Stimulated activated naive CD8-positive, alpha-beta T cell treated with anti-CD3 and anti-CD28 coated beads, Interleukin-15, amount 100 ng/mL, for 72 hours (primary cell): ENCODE data around the gene OCRL.

Experiments used
- ATAC-seq: fragments of 150-1000 bp; cut with Tn5 transposase; 2 replicates; pipeline ENCODE4 v1.10.0; 2021; ENCODE audit warnings: mild to moderate bottlenecking, moderate library complexity
- DNase-seq, 2 donors: peaks; one replicate each; pipeline ENCODE4 v3.0.0; 2021 to 2022
- H3K27ac Mint-ChIP-seq, 2 donors: one replicate each; pipeline ENCODE4 v1.8.0; 2022; ENCODE audit warnings: mild to moderate bottlenecking in 2 of 2, mixed read lengths in 2 of 2, moderate library complexity in 2 of 2
- H3K27me3 Mint-ChIP-seq: one replicate; pipeline ENCODE4 v1.8.0; 2022; ENCODE audit warnings: mixed read lengths
- H3K4me1 Mint-ChIP-seq: one replicate; pipeline ENCODE4 v1.8.0; 2022; ENCODE audit warnings: mild to moderate bottlenecking, mixed read lengths
- H3K4me3 Mint-ChIP-seq, 2 donors: one replicate each; pipeline ENCODE4 v1.8.0; 2022; ENCODE audit warnings: mild to moderate bottlenecking in 2 of 2, mixed read lengths in 2 of 2, moderate library complexity in 1 of 2
- H3K9me3 Mint-ChIP-seq, 2 donors: one replicate each; pipeline ENCODE4 v1.8.0; 2022; ENCODE audit warnings: mixed read lengths in 2 of 2

Gene OCRL

GRCh38 chrX:129540068-129540653 is at the start of gene OCRL:
Gene OCRL (plus strand): TSS chrX:129540259. CDS start chrX:129540440, 181 bp downstream.
- DNase-seq, result peak; percentile 47 to 61
- H3K4me1 Mint-ChIP-seq, result peaks cover 7% of the 10 kb centered on the region
- peak within 1 kb of the TSS in 1 of 2 donors; percentile 55 for H3K27ac Mint-ChIP-seq

GRCh38 chrX:129490330-129490729 is 49.7 kb upstream of the OCRL start:
- Mint-ChIP-seq H3K27ac (no peak overlapping the region), H3K4me3 (no peak overlapping the region), H3K27me3 (no peaks in the 10 kb centered on the region), H3K4me1 (no peaks in the 10 kb centered on the region), H3K9me3 (no peaks in the 10 kb centered on the region)
- no peak for ATAC-seq
- DNase-seq, result no peak

More at GRCh38 chrX:129540068-129540653, at the start of gene OCRL:
- H3K9me3 Mint-ChIP-seq, result no peaks in the 10 kb centered on the region
- peak; percentile 88 for ATAC-seq
- H3K4me3 Mint-ChIP-seq, result peak within 1 kb of the TSS; percentile 76
- no peaks in the 10 kb centered on the region for H3K27me3 Mint-ChIP-seq

- Mint-ChIP-seq H3K4me1 (no peaks in the 10 kb centered on the region), H3K27ac (no peak overlapping the region), H3K27me3 (no peaks in the 10 kb centered on the region), H3K9me3 (no peaks in the 10 kb centered on the region), H3K4me3 (no peak overlapping the region)
- ATAC-seq (no peak), DNase-seq (no peak)
Observed at GRCh38 chrX:129493643-129494042, 46.4 kb upstream of the OCRL start.

GRCh38 chrX:129494887-129495286 is 45.2 kb upstream of the OCRL start:
- H3K27me3 Mint-ChIP-seq, result no peaks in the 10 kb centered on the region
- ATAC-seq, result no peak
- no peaks in the 10 kb centered on the region for H3K9me3 Mint-ChIP-seq
- H3K27ac Mint-ChIP-seq, result no peak overlapping the region
- DNase-seq, result no peak
- H3K4me3 Mint-ChIP-seq, result no peak overlapping the region
- H3K4me1 Mint-ChIP-seq, result no peaks in the 10 kb centered on the region

GRCh38 chrX:129495900-129496299 is 44.2 kb upstream of the OCRL start:
- no peak overlapping the region for H3K4me3 Mint-ChIP-seq
- no peaks in the 10 kb centered on the region for H3K4me1 Mint-ChIP-seq
- ATAC-seq (no peak), DNase-seq (no peak)
- H3K9me3 Mint-ChIP-seq, result no peaks in the 10 kb centered on the region
- H3K27ac Mint-ChIP-seq, result no peak overlapping the region
- H3K27me3 Mint-ChIP-seq, result no peaks in the 10 kb centered on the region

GRCh38 chrX:129496625-129497024 is 43.4 kb upstream of the OCRL start:
- Mint-ChIP-seq H3K4me1 (no peaks in the 10 kb centered on the region), H3K4me3 (no peak overlapping the region), H3K27me3 (no peaks in the 10 kb centered on the region), H3K9me3 (no peaks in the 10 kb centered on the region), H3K27ac (no peak overlapping the region)
- DNase-seq, result no peak
- ATAC-seq, result no peak

GRCh38 chrX:129497146-129497843 is 42.8 kb upstream of the OCRL start:
- Mint-ChIP-seq H3K27ac (no peak overlapping the region), H3K4me1 (no peaks in the 10 kb centered on the region), H3K27me3 (no peaks in the 10 kb centered on the region), H3K9me3 (no peaks in the 10 kb centered on the region), H3K4me3 (no peak overlapping the region)
- no peak for DNase-seq
- no peak for ATAC-seq

- no peaks in the 10 kb centered on the region for H3K4me1 Mint-ChIP-seq
- no peak for DNase-seq
- H3K27me3 Mint-ChIP-seq, result no peaks in the 10 kb centered on the region
- H3K9me3 Mint-ChIP-seq, result no peaks in the 10 kb centered on the region
- no peak overlapping the region for H3K27ac Mint-ChIP-seq
- no peak overlapping the region for H3K4me3 Mint-ChIP-seq
- ATAC-seq, result no peak
Observed at GRCh38 chrX:129510331-129510730, 29.7 kb upstream of the OCRL start.

GRCh38 chrX:129511689-129512088 is 28.4 kb upstream of the OCRL start:
- ATAC-seq, result no peak
- H3K27ac Mint-ChIP-seq, result no peak overlapping the region
- no peaks in the 10 kb centered on the region for H3K4me1 Mint-ChIP-seq
- H3K27me3 Mint-ChIP-seq, result no peaks in the 10 kb centered on the region
- H3K4me3 Mint-ChIP-seq, result no peak overlapping the region
- H3K9me3 Mint-ChIP-seq, result no peaks in the 10 kb centered on the region
- DNase-seq, result no peak

GRCh38 chrX:129512409-129512808 is 27.6 kb upstream of the OCRL start:
- H3K9me3 Mint-ChIP-seq, result no peaks in the 10 kb centered on the region
- ATAC-seq, result no peak

GRCh38 chrX:129516402-129516801 is 23.7 kb upstream of the OCRL start:
- H3K4me3 Mint-ChIP-seq, result no peak overlapping the region
- ATAC-seq (no peak), DNase-seq (no peak)
- H3K27ac Mint-ChIP-seq, result no peak overlapping the region
- H3K4me1 Mint-ChIP-seq, result no peaks in the 10 kb centered on the region
- H3K9me3 Mint-ChIP-seq, result no peaks in the 10 kb centered on the region
- no peaks in the 10 kb centered on the region for H3K27me3 Mint-ChIP-seq

More at GRCh38 chrX:129512409-129512808, 27.6 kb upstream of the OCRL start:
- H3K4me1 Mint-ChIP-seq, result no peaks in the 10 kb centered on the region
- no peaks in the 10 kb centered on the region for H3K27me3 Mint-ChIP-seq
- no peak overlapping the region for H3K4me3 Mint-ChIP-seq
- no peak for DNase-seq
- peak overlapping the region in 1 of 2 donors; percentile 69 for H3K27ac Mint-ChIP-seq

- Mint-ChIP-seq H3K4me3 (no peak overlapping the region), H3K4me1 (peaks cover 9% of the 10 kb centered on the region), H3K27ac (no peak overlapping the region), H3K9me3 (no peaks in the 10 kb centered on the region), H3K27me3 (peaks cover 16% of the 10 kb centered on the region)
- DNase-seq, result no peak
- no peak for ATAC-seq
Observed at GRCh38 chrX:129520151-129520550, 19.9 kb upstream of the OCRL start.

GRCh38 chrX:129522184-129523078 is 17.6 kb upstream of the OCRL start:
- DNase-seq (no peak), ATAC-seq (peak; percentile 71)
- peak overlapping the region in 1 of 2 donors; percentile 92 for H3K27ac Mint-ChIP-seq
- peak overlapping the region; percentile 85 for H3K4me3 Mint-ChIP-seq
- H3K9me3 Mint-ChIP-seq, result no peaks in the 10 kb centered on the region
- H3K27me3 Mint-ChIP-seq, result peaks cover 16% of the 10 kb centered on the region
- H3K4me1 Mint-ChIP-seq, result peaks cover 9% of the 10 kb centered on the region

GRCh38 chrX:129523079-129523911 is 16.8 kb upstream of the OCRL start, which contains the start of gene SMARCA1:
Gene SMARCA1 (minus strand): TSS chrX:129523490. CDS start chrX:129523370, 120 bp downstream.
- H3K4me3 Mint-ChIP-seq, result peak within 1 kb of the TSS; percentile 85
- peak within 1 kb of the TSS in 1 of 2 donors; percentile 80 for H3K27ac Mint-ChIP-seq
- peaks cover 16% of the 10 kb centered on the region for H3K27me3 Mint-ChIP-seq
- H3K4me1 Mint-ChIP-seq, result peaks cover 9% of the 10 kb centered on the region
- DNase-seq (no peak), ATAC-seq (peak; percentile 56)
- H3K9me3 Mint-ChIP-seq, result no peaks in the 10 kb centered on the region

- ATAC-seq (no peak), DNase-seq (no peak)
- Mint-ChIP-seq H3K4me3 (peak overlapping the region in 1 of 2 donors; percentile 72), H3K9me3 (no peaks in the 10 kb centered on the region), H3K27ac (no peak overlapping the region), H3K4me1 (peaks cover 9% of the 10 kb centered on the region), H3K27me3 (peaks cover 16% of the 10 kb centered on the region)
Observed at GRCh38 chrX:129524250-129524850, 15.7 kb upstream of the OCRL start.
